A673 (cell line): ENCODE results near the gene IGFBP2. TPM values are rescaled to one million over a fixed set of nuclear protein-coding genes. Genes with fewer than 3 reads are reported as not detected.

Source experiments
- BruUV-seq: library from RNA; stranded (reverse); fragments of 400-500 nt; replicated peaks from 2 replicates; lab custom pipeline; 2021; lab: Mats Ljungman, UMichigan
- CTCF ChIA-PET: fragments of 300-600 bp; sonication (Branson Sonifier 250); formaldehyde crosslinking; loops from one replicate; lab custom pipeline; 2022; ENCODE audit warnings: antibody characterized with exemption; lab: Charles Lee
- POLR2A ChIA-PET: fragments of 300-600 bp; sonication (Branson Sonifier 250); formaldehyde crosslinking; loops from one replicate; lab custom pipeline; 2022; ENCODE audit warnings: antibody characterized with exemption; ENCODE audit not compliant: low non-redundant PET; lab: Charles Lee
- DNase-seq: peaks from one replicate; pipeline ENCODE4 v3.0.0-alpha.2; 2015; ENCODE audit warnings: low spot score
- H3K27ac ChIP-seq: fragments of 200-600 bp; sonication (generic); 2 replicates; pipeline ENCODE4 v1.5.1; 2016; ENCODE audit warnings: mixed run types, low read depth, mild to moderate bottlenecking, mixed read lengths, antibody characterized with exemption, low read length; ENCODE audit not compliant: poor library complexity, severe bottlenecking
- H3K27me3 ChIP-seq: fragments of 200-600 bp; sonication (generic); replicated peaks from 2 replicates; pipeline ENCODE4 v1.6.1; 2017; ENCODE audit warnings: mixed run types, low read depth, mild to moderate bottlenecking, mixed read lengths, antibody characterized with exemption, low read length; ENCODE audit not compliant: insufficient read depth, poor library complexity
- H3K36me3 ChIP-seq: fragments of 200-600 bp; sonication (generic); 2 replicates; pipeline ENCODE4 v1.6.1; 2016; ENCODE audit warnings: mixed run types, mild to moderate bottlenecking, mixed read lengths, antibody characterized with exemption, low read length; ENCODE audit not compliant: insufficient read depth, poor library complexity, severe bottlenecking
- H3K4me1 ChIP-seq: fragments of 200-600 bp; sonication (generic); 2 replicates; pipeline ENCODE4 v1.6.1; 2017; ENCODE audit warnings: mixed run types, mild to moderate bottlenecking, mixed read lengths, antibody characterized with exemption, low read length; ENCODE audit not compliant: insufficient read depth, poor library complexity, severe bottlenecking
- H3K4me3 ChIP-seq: fragments of 200-600 bp; sonication (generic); 2 replicates; pipeline ENCODE4 v1.5.1; 2016; ENCODE audit warnings: low read depth, mixed run types, mild to moderate bottlenecking, mixed read lengths, low read length; ENCODE audit not compliant: poor library complexity, severe bottlenecking
- H3K9me3 ChIP-seq: fragments of 200-600 bp; sonication (generic); 2 replicates; pipeline ENCODE4 v1.6.1; 2016; ENCODE audit warnings: mixed run types, low read depth, mild to moderate bottlenecking, mixed read lengths, antibody characterized with exemption, low read length; ENCODE audit not compliant: poor library complexity, severe bottlenecking
- CTCF ChIP-seq: fragments of 300-800, 200-600 bp; sonication (generic); conservative IDR thresholded peaks from 2 replicates; pipeline ENCODE4 v1.5.1; 2017; ENCODE audit warnings: low read depth, mild to moderate bottlenecking, antibody characterized with exemption, low read length, moderate library complexity, mixed read lengths
- EZH2 ChIP-seq: fragments of 200-600 bp; sonication (generic); IDR thresholded peaks from 2 replicates; pipeline ENCODE4 v1.6.1; 2017; ENCODE audit warnings: borderline replicate concordance, low read depth, mild to moderate bottlenecking, mixed read lengths, antibody characterized with exemption, low read length; ENCODE audit not compliant: poor library complexity, severe bottlenecking
- intact Hi-C: fragments of 100-400 bp; cut with micrococcal nuclease; formaldehyde crosslinking; loops from one replicate; pipeline ENCODE4 v1.10.0; 2022; ENCODE audit not compliant: unreplicated experiment
- total RNA-seq: library from RNA; stranded (reverse); gene quantifications from 2 replicates; pipeline ENCODE4 v1.2.3, GENCODE V29; 2021

Gene IGFBP2
- total RNA-seq, 1 experiment from 2014 or later = 614 TPM

GRCh38 chr2:216698293-216698692 lies 65.1 kb downstream of the IGFBP2 start:
- peaks cover 49% of the 10 kb centered on the region for H3K4me1 ChIP-seq
- no peaks in the 10 kb centered on the region for H3K27me3 ChIP-seq
- no peaks in the 10 kb centered on the region for H3K9me3 ChIP-seq
- DNase-seq = no peak
- no TSS peak for BruUV-seq
- H3K27ac ChIP-seq = no peak overlapping the region
- POLR2A ChIA-PET = no interaction called here
- intact Hi-C loops = loop anchor here (2.0 to 10.0 kb wide), 4 partner anchors 267 to 1059 kb away; no protein-coding TSS in a partner anchor
- TF ChIP-seq EZH2 (no peak), CTCF (no peak)
- no peak overlapping the region for H3K4me3 ChIP-seq
- no peaks in the 10 kb centered on the region for H3K36me3 ChIP-seq
- CTCF ChIA-PET = interaction anchor here (0.6 to 1.6 kb wide), 7 partner anchors 11 to 1015 kb away, joined by 3 to 9 read pairs (median 4); no protein-coding TSS in a partner anchor

GRCh38 chr2:216698895-216699294 lies 65.7 kb downstream of the IGFBP2 start:
- intact Hi-C loops = loop anchor here (2.0 to 10.0 kb wide), 4 partner anchors 266 to 1058 kb away; no protein-coding TSS in a partner anchor

GRCh38 chr2:216700088-216700567 lies 66.9 kb downstream of the IGFBP2 start:
- ChIA-PET CTCF (interaction anchor here (1.0 kb wide), 1 partner anchor 811 kb away, joined by 4 read pairs; no protein-coding TSS in a partner anchor), POLR2A (no interaction called here)
- intact Hi-C loops = no loop called here
- Histone ChIP-seq H3K27me3 (no peaks in the 10 kb centered on the region), H3K27ac (no peak overlapping the region), H3K4me1 (peaks cover 36% of the 10 kb centered on the region), H3K4me3 (no peak overlapping the region), H3K9me3 (no peaks in the 10 kb centered on the region), H3K36me3 (no peaks in the 10 kb centered on the region)
- BruUV-seq = no TSS peak
- peak; percentile 33 for DNase-seq
- no peak for TF ChIP-seq EZH2
- TF ChIP-seq CTCF = no peak

More at GRCh38 chr2:216698895-216699294, 65.7 kb downstream of the IGFBP2 start:
- no peaks in the 10 kb centered on the region for H3K9me3 ChIP-seq
- H3K27me3 ChIP-seq = no peaks in the 10 kb centered on the region
- DNase-seq = peak; percentile 76
- TF ChIP-seq EZH2 (no peak), CTCF (peak; percentile 81)
- no peak overlapping the region for H3K27ac ChIP-seq
- H3K4me1 ChIP-seq = peaks cover 44% of the 10 kb centered on the region
- ChIA-PET POLR2A (no interaction called here), CTCF (interaction anchor here (0.7 to 1.6 kb wide), 6 partner anchors 16 to 1014 kb away, joined by 3 to 9 read pairs (median 4); no protein-coding TSS in a partner anchor)
- H3K36me3 ChIP-seq = no peaks in the 10 kb centered on the region
- no peak overlapping the region for H3K4me3 ChIP-seq
- BruUV-seq = no TSS peak
